HEK293 (cell line): ENCODE data around the gene TSLP.

Experiments
- EGR2 ChIP-seq: fragments of 450-650 bp; formaldehyde crosslinking; IDR thresholded peaks from 2 replicates; pipeline ENCODE4 v1.5.1; 2016; ENCODE audit warnings: low read depth, missing biosample characterization, missing genetic modification characterization
- HIC1 ChIP-seq: fragments of 450-650 bp; formaldehyde crosslinking; IDR thresholded peaks from 2 replicates; pipeline ENCODE4 v1.5.1; 2016; ENCODE audit warnings: missing biosample characterization, missing genetic modification characterization
- KLF16 ChIP-seq: fragments of 450-650 bp; formaldehyde crosslinking; IDR thresholded peaks from 2 replicates; pipeline ENCODE4 v1.5.1; 2017; ENCODE audit warnings: missing biosample characterization, missing genetic modification characterization
- MYNN ChIP-seq: fragments of 450-650 bp; formaldehyde crosslinking; IDR thresholded peaks from 2 replicates; pipeline ENCODE4 v1.5.1; 2016; ENCODE audit warnings: missing biosample characterization, missing genetic modification characterization, borderline replicate concordance
- OVOL3 ChIP-seq: fragments of 450-650 bp; formaldehyde crosslinking; IDR thresholded peaks from 2 replicates; pipeline ENCODE4 v1.5.1; 2016; ENCODE audit warnings: missing biosample characterization, missing genetic modification characterization
- PRDM10 ChIP-seq: fragments of 450-650 bp; formaldehyde crosslinking; IDR thresholded peaks from 2 replicates; pipeline ENCODE4 v1.5.1; 2016; ENCODE audit warnings: missing biosample characterization, missing genetic modification characterization
- SP2 ChIP-seq: fragments of 450-650 bp; formaldehyde crosslinking; IDR thresholded peaks from 2 replicates; pipeline ENCODE4 v1.5.1; 2016; ENCODE audit warnings: missing biosample characterization, missing genetic modification characterization
- SP3 ChIP-seq: fragments of 450-650 bp; formaldehyde crosslinking; IDR thresholded peaks from 2 replicates; pipeline ENCODE4 v1.5.1; 2016; ENCODE audit warnings: missing biosample characterization, missing genetic modification characterization
- WT1 ChIP-seq: fragments of 450-650 bp; formaldehyde crosslinking; IDR thresholded peaks from 2 replicates; pipeline ENCODE4 v1.5.1; 2016; ENCODE audit warnings: missing biosample characterization, missing genetic modification characterization
- ZBTB1 ChIP-seq: fragments of 450-650 bp; formaldehyde crosslinking; IDR thresholded peaks from 2 replicates; pipeline ENCODE4 v1.5.1; 2016; ENCODE audit warnings: missing biosample characterization, missing genetic modification characterization
- ZFP69B ChIP-seq: fragments of 450-650 bp; formaldehyde crosslinking; IDR thresholded peaks from 2 replicates; pipeline ENCODE4 v1.5.1; 2016; ENCODE audit warnings: missing biosample characterization, missing genetic modification characterization
- ZNF10 ChIP-seq: fragments of 450-650 bp; formaldehyde crosslinking; IDR thresholded peaks from 2 replicates; pipeline ENCODE4 v1.5.1; 2017; ENCODE audit warnings: missing biosample characterization, missing genetic modification characterization
- ZNF121 ChIP-seq: fragments of 450-650 bp; formaldehyde crosslinking; IDR thresholded peaks from 2 replicates; pipeline ENCODE4 v1.5.1; 2016; ENCODE audit warnings: missing biosample characterization, missing genetic modification characterization
- ZNF19 ChIP-seq: fragments of 450-650 bp; formaldehyde crosslinking; IDR thresholded peaks from 2 replicates; pipeline ENCODE4; 2016; ENCODE audit warnings: missing biosample characterization, missing genetic modification characterization, low read depth
- ZNF280D ChIP-seq: fragments of 450-650 bp; formaldehyde crosslinking; IDR thresholded peaks from 2 replicates; pipeline ENCODE4 v1.5.1; 2016; ENCODE audit warnings: missing biosample characterization, missing genetic modification characterization
- ZNF501 ChIP-seq: fragments of 450-650 bp; formaldehyde crosslinking; IDR thresholded peaks from 2 replicates; pipeline ENCODE4 v1.5.1; 2016; ENCODE audit warnings: missing biosample characterization, missing genetic modification characterization
- ZNF529 ChIP-seq: fragments of 450-650 bp; formaldehyde crosslinking; IDR thresholded peaks from 2 replicates; pipeline ENCODE4 v1.5.1; 2017; ENCODE audit warnings: missing genetic modification characterization, missing biosample characterization; ENCODE audit not compliant: insufficient replicate concordance
- ZNF571 ChIP-seq: fragments of 450-650 bp; formaldehyde crosslinking; IDR thresholded peaks from 2 replicates; pipeline ENCODE4 v1.5.0; 2017; ENCODE audit warnings: missing biosample characterization, missing genetic modification characterization
- ZNF580 ChIP-seq: fragments of 450-650 bp; formaldehyde crosslinking; IDR thresholded peaks from 2 replicates; pipeline ENCODE4 v1.5.1; 2016; ENCODE audit warnings: missing biosample characterization, missing genetic modification characterization
- ZNF639 ChIP-seq: fragments of 450-650 bp; formaldehyde crosslinking; IDR thresholded peaks from 2 replicates; pipeline ENCODE4 v1.5.1; 2016; ENCODE audit warnings: missing biosample characterization, missing genetic modification characterization
- ZNF645 ChIP-seq: fragments of 450-650 bp; formaldehyde crosslinking; IDR thresholded peaks from 2 replicates; pipeline ENCODE4; 2016; ENCODE audit warnings: missing biosample characterization, missing genetic modification characterization
- ZNF660 ChIP-seq: fragments of 450-650 bp; IDR thresholded peaks from 2 replicates; pipeline ENCODE4 v1.5.1; 2018; ENCODE audit warnings: missing biosample characterization, mild to moderate bottlenecking, missing genetic modification characterization
- ZNF707 ChIP-seq: fragments of 450-650 bp; formaldehyde crosslinking; IDR thresholded peaks from 2 replicates; pipeline ENCODE4 v1.5.1; 2016; ENCODE audit warnings: missing biosample characterization, missing genetic modification characterization
- ZSCAN30 ChIP-seq: fragments of 450-650 bp; IDR thresholded peaks from 2 replicates; pipeline ENCODE4 v1.5.1; 2018; ENCODE audit warnings: missing biosample characterization, mild to moderate bottlenecking, missing genetic modification characterization, moderate library complexity
- ZSCAN5A ChIP-seq: fragments of 450-650 bp; formaldehyde crosslinking; IDR thresholded peaks from 2 replicates; pipeline ENCODE4 v1.5.1; 2016; ENCODE audit warnings: missing biosample characterization, missing genetic modification characterization
- ZXDB ChIP-seq: fragments of 450-650 bp; formaldehyde crosslinking; IDR thresholded peaks from 2 replicates; pipeline ENCODE4 v1.5.1; 2016; ENCODE audit warnings: missing biosample characterization, missing genetic modification characterization

TSLP gene

GRCh38 chr5:111072949-111073682 is 1.6 kb downstream of the TSLP start (continued):
- TF ChIP-seq ZBTB1 (no peak), ZNF639 (tag by site-specific recombination) (no peak), ZNF280D (tag by site-specific recombination) (no peak), ZSCAN30 (0 out of 2 replicates have a peak, but pooled peaks have one; percentile 20), ZNF645 (tag by site-specific recombination) (no peak), ZNF19 (tag by site-specific recombination) (no peak), SP3 (tag by site-specific recombination) (peak; percentile 79), ZNF580 (tag by site-specific recombination) (peak; percentile 59; the same call in 1 of the 2 replicates), ZFP69B (tag by site-specific recombination) (0 out of 2 replicates have a peak, but pooled peaks have one; percentile 19), KLF16 (tag by site-specific recombination) (peak; percentile 69), ZXDB (tag by site-specific recombination) (peak; percentile 74), HIC1 (tag by site-specific recombination) (peak; percentile 96), EGR2 (tag by site-specific recombination) (peak; percentile 87), SP2 (tag by site-specific recombination) (peak; percentile 69), PRDM10 (tag by site-specific recombination) (peak; percentile 99), WT1 (peak; percentile 38; the same call in 1 of the 2 replicates), ZNF707 (tag by site-specific recombination) (no peak), ZSCAN5A (no peak), ZNF10 (tag by site-specific recombination) (no peak), ZNF529 (tag by site-specific recombination) (no peak), ZNF121 (tag by site-specific recombination) (no peak), ZNF571 (tag by site-specific recombination) (no peak), ZNF501 (peak; percentile 80; the same call in 1 of the 2 replicates), ZNF660 (tag by site-specific recombination) (0 out of 2 replicates have a peak, but pooled peaks have one; percentile 51), OVOL3 (no peak), MYNN (no peak)
